ENCODE results near the gene MAGI1. TPM values are rescaled to one million over a fixed set of nuclear protein-coding genes. Genes with fewer than 3 reads are reported as not detected.
A peak's percentile ranks its signal among the peaks of the same experiment; 100 is the strongest.

The MAGI1 gene
- total and polyA plus RNA-seq, 10 donors, result 3.5 to 104 (median 62.3) TPM

- Histone ChIP-seq H3K27me3 (replicated peaks in 1 of 7) (no peaks in the 10 kb centered on the region), H3K4me3 (no peak overlapping the region), H3K27ac (peak overlapping the region in 2 of 8 donors; percentile 15 to 46), H3K36me3 (no peaks in the 10 kb centered on the region), H3K4me1 (peaks cover 0 to 43% (median 3%) of the 10 kb centered on the region in 6 donors), H3K9me3 (no peaks in the 10 kb centered on the region)
- WGBS, 5 donors, result 44 to 89% (median 81%) methylated on average over 1 to 2 of the region's 2 CpGs
- TF ChIP-seq, protein P1, sequence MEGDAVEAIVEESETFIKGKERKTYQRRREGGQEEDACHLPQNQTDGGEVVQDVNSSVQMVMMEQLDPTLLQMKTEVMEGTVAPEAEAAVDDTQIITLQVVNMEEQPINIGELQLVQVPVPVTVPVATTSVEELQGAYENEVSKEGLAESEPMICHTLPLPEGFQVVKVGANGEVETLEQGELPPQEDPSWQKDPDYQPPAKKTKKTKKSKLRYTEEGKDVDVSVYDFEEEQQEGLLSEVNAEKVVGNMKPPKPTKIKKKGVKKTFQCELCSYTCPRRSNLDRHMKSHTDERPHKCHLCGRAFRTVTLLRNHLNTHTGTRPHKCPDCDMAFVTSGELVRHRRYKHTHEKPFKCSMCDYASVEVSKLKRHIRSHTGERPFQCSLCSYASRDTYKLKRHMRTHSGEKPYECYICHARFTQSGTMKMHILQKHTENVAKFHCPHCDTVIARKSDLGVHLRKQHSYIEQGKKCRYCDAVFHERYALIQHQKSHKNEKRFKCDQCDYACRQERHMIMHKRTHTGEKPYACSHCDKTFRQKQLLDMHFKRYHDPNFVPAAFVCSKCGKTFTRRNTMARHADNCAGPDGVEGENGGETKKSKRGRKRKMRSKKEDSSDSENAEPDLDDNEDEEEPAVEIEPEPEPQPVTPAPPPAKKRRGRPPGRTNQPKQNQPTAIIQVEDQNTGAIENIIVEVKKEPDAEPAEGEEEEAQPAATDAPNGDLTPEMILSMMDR (IDR thresholded peaks at IDR 0.05 in 8 of 11, conservative IDR thresholded peaks at IDR 0.05 in 3 of 11), result no peak
- no peak for TF ChIP-seq POLR2A (IDR thresholded peaks at IDR 0.05)
- no peak for TF ChIP-seq POLR2AphosphoS5 (IDR thresholded peaks at IDR 0.05)
- intact Hi-C loops (cut with DNase I; ENCODE audit: low total_unique reads), result no loop called here
- DNase-seq, result no peak
These were observed 24.1 kb downstream of the MAGI1 start for GRCh38 chr3:66014651-66015050.

- H3K27me3 ChIP-seq (replicated peaks in 1 of 7), result no peaks in the 10 kb centered on the region
- no peak for DNase-seq
- no peaks in the 10 kb centered on the region for H3K9me3 ChIP-seq
- no peaks in the 10 kb centered on the region for H3K36me3 ChIP-seq
- 79 to 96% (median 83%) methylated on average over 2 of the region's 2 CpGs for WGBS, 5 donors
- H3K4me1 ChIP-seq, result peaks cover 0 to 47% (median 3%) of the 10 kb centered on the region in 6 donors
- intact Hi-C loops (cut with DNase I; ENCODE audit: low total_unique reads), result no loop called here
- TF ChIP-seq, protein P1 (IDR thresholded peaks at IDR 0.05 in 8 of 11, conservative IDR thresholded peaks at IDR 0.05 in 3 of 11), result no peak
- TF ChIP-seq POLR2AphosphoS5 (IDR thresholded peaks at IDR 0.05), result no peak
- no peak for TF ChIP-seq POLR2A (IDR thresholded peaks at IDR 0.05)
- H3K4me3 ChIP-seq, result no peak overlapping the region
- H3K27ac ChIP-seq, result peak overlapping the region in 1 of 8 donors; percentile 3
These were observed 24.7 kb downstream of the MAGI1 start for GRCh38 chr3:66014056-66014455.

GRCh38 chr3:66012711-66013110 lies 26.0 kb downstream of the MAGI1 start:
- TF ChIP-seq POLR2A (IDR thresholded peaks at IDR 0.05) (no peak), POLR2AphosphoS5 (IDR thresholded peaks at IDR 0.05) (no peak)
- TF ChIP-seq, protein P1 (IDR thresholded peaks at IDR 0.05 in 8 of 11, conservative IDR thresholded peaks at IDR 0.05 in 3 of 11), result no peak
- Histone ChIP-seq H3K27me3 (replicated peaks in 1 of 7) (no peaks in the 10 kb centered on the region), H3K4me1 (peaks cover 0 to 48% (median 3%) of the 10 kb centered on the region in 6 donors), H3K36me3 (no peaks in the 10 kb centered on the region), H3K9me3 (no peaks in the 10 kb centered on the region), H3K4me3 (no peak overlapping the region), H3K27ac (peak overlapping the region in 4 of 8 donors; percentile 19 to 76 (median 58))
- no peak for DNase-seq
- 44 to 65% (median 53%) methylated on average over 2 of the region's 2 CpGs for WGBS, 5 donors
- intact Hi-C loops (cut with DNase I; ENCODE audit: low total_unique reads), result no loop called here

DNA sequence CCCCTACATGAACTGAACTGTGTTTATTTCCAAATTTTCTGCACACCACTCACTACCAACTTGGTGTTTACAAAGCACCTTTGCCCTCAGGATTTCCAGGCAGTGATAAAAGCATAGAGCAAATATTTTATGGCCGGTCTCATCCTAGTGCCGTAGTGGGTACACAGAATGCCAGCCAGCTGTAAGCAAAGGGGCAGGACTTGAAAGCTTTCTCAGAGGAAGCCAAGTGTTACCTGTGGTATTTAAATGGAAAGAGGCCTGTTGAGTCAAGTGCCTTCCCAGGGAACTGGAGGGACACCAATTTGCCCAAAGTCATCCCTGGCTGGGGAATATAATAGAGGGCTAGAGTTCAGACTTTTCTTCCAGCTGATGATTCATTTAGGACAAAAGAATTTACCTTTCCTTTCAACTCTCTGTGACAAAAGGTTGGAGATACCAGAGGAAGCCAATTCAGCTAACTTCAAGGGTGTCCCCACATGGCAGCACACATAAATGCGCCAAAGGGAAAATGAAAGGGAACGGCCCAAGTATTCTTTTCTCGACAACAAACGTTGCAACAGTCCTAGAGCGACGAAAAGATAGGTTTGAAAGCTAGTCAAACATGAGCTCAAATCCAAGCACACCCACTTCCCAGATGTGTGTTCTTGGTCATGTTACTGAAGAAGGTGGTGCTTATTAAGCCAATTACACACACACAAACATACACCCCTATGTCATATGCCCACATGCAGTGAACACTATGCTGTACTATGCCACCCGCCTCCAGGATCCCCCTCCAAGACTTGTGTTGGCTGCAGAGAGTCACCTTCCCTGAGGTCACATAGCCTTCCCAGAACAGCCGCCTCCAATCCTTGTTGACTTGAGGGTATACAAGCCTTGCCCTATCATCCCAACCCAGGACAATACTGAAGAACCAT lies 27.7 kb downstream of the MAGI1 start:
- Histone ChIP-seq H3K4me3 (peak overlapping the region in 1 of 8 donors; percentile 17), H3K27me3 (replicated peaks in 1 of 7) (no peaks in the 10 kb centered on the region), H3K27ac (peak overlapping the region in 7 of 8 donors; percentile 44 to 76 (median 57)), H3K36me3 (no peaks in the 10 kb centered on the region), H3K4me1 (peaks cover 0 to 46% (median 3%) of the 10 kb centered on the region in 6 donors), H3K9me3 (no peaks in the 10 kb centered on the region)
- TF ChIP-seq, protein P1 (IDR thresholded peaks at IDR 0.05 in 8 of 11, conservative IDR thresholded peaks at IDR 0.05 in 3 of 11), result no peak
- TF ChIP-seq POLR2AphosphoS5 (IDR thresholded peaks at IDR 0.05) (no peak), POLR2A (IDR thresholded peaks at IDR 0.05) (no peak)
- DNase-seq, result no peak
- 76 to 93% (median 81%) methylated on average over 10 of the region's 10 CpGs for WGBS, 5 donors
- intact Hi-C loops (cut with DNase I; ENCODE audit: low total_unique reads), result no loop called here
